WI38 (cell line): ENCODE measurements around the gene BSN.

Source experiments
- H3K4me3 ChIP-seq: 2 replicates; pipeline ENCODE4 v1.5.1; 2011; ENCODE audit warnings: low read depth, mild to moderate bottlenecking, control low read depth, low read length
- TF ChIP-seq, protein P1 (sequence below): IDR thresholded peaks from 2 replicates; pipeline ENCODE4 v1.5.1; 2012; ENCODE audit warnings: low read depth, mild to moderate bottlenecking, control low read depth, low read length

BSN gene

DNA sequence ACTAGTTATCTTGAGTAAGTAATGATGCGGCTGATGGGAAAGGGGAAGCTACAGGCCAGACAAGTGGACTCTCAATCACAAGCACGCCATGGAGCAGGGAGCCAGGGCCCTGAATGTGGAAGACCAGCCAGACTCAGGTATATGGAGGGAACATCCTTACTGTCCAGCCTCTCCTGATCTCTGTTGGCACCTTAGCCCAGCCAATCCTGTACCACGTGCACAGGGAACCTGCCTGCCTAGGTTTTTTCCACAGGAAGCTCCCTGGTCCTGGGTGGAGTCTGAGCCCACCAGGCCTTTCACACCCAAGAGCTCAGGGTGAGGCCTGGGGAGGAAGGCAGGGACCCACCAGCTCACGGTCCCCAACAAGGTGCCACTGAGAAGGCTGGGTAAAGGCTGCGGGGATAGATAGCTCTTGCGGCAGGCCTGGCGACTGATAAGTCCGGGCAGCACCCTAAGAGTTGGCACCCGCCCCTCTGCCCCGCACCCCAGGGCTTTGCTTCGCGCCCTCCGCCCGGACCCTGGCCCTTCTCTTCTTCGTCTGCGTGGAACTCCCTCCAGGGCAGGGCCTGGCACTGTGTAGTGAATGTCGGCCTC lies 118.9 kb downstream of the BSN start:
- TF ChIP-seq, protein P1, sequence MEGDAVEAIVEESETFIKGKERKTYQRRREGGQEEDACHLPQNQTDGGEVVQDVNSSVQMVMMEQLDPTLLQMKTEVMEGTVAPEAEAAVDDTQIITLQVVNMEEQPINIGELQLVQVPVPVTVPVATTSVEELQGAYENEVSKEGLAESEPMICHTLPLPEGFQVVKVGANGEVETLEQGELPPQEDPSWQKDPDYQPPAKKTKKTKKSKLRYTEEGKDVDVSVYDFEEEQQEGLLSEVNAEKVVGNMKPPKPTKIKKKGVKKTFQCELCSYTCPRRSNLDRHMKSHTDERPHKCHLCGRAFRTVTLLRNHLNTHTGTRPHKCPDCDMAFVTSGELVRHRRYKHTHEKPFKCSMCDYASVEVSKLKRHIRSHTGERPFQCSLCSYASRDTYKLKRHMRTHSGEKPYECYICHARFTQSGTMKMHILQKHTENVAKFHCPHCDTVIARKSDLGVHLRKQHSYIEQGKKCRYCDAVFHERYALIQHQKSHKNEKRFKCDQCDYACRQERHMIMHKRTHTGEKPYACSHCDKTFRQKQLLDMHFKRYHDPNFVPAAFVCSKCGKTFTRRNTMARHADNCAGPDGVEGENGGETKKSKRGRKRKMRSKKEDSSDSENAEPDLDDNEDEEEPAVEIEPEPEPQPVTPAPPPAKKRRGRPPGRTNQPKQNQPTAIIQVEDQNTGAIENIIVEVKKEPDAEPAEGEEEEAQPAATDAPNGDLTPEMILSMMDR = no peak
- H3K4me3 ChIP-seq = peak overlapping the region; percentile 81

- H3K4me3 ChIP-seq = peak within 1 kb of the TSS; percentile 81
- TF ChIP-seq, protein P1 = no peak
These were observed 119.6 kb downstream of the BSN start, which contains the start of gene APEH for GRCh38 chr3:49673715-49674496. APEH (plus strand) TSS chr3:49674351; CDS start chr3:49674402, 51 bp downstream.

GRCh38 chr3:49674497-49674983 lies 120.3 kb downstream of the BSN start:
- TF ChIP-seq, protein P1 = no peak
- H3K4me3 ChIP-seq = peak overlapping the region; percentile 81

- TF ChIP-seq, protein P1 = no peak
- H3K4me3 ChIP-seq = no peak overlapping the region
These were observed 121.6 kb downstream of the BSN start for GRCh38 chr3:49675912-49676311.

- TF ChIP-seq, protein P1 = no peak
These were observed 126.4 kb downstream of the BSN start for GRCh38 chr3:49680493-49681231.

GRCh38 chr3:49681232-49681522 lies 126.9 kb downstream of the BSN start:
- TF ChIP-seq, protein P1 = no peak
- H3K4me3 ChIP-seq = no peak overlapping the region

More at GRCh38 chr3:49680493-49681231, 126.4 kb downstream of the BSN start:
- H3K4me3 ChIP-seq = no peak overlapping the region

DNA sequence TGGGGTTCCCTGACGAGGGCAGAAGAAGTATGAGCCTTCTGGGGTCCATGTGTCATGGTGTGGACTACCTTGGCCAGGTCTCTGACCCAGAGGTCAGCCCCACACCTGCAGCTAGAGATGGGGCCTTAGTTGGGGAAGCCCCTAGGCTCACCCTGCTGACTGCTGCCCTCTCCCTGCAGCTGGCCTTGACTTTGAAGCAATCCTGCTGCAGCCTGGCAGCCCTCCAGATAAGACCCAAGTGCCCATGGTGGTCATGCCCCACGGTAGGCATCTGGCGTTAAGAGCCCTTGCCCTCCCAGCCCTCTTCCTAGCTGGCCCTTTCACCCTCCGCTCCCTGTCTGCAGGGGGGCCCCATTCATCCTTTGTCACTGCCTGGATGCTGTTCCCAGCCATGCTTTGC lies 127.3 kb downstream of the BSN start:
- H3K4me3 ChIP-seq = no peak overlapping the region
- TF ChIP-seq, protein P1 = no peak
